Measurements from ENCODE around the gene TMEM108. TPM values are rescaled to one million over a fixed set of nuclear protein-coding genes. Genes with fewer than 3 reads are reported as not detected.

Gene TMEM108
- total and polyA plus RNA-seq, 11 donors = 0.14 to 2.8 (median 0.57) TPM

- TF ChIP-seq, protein P1, sequence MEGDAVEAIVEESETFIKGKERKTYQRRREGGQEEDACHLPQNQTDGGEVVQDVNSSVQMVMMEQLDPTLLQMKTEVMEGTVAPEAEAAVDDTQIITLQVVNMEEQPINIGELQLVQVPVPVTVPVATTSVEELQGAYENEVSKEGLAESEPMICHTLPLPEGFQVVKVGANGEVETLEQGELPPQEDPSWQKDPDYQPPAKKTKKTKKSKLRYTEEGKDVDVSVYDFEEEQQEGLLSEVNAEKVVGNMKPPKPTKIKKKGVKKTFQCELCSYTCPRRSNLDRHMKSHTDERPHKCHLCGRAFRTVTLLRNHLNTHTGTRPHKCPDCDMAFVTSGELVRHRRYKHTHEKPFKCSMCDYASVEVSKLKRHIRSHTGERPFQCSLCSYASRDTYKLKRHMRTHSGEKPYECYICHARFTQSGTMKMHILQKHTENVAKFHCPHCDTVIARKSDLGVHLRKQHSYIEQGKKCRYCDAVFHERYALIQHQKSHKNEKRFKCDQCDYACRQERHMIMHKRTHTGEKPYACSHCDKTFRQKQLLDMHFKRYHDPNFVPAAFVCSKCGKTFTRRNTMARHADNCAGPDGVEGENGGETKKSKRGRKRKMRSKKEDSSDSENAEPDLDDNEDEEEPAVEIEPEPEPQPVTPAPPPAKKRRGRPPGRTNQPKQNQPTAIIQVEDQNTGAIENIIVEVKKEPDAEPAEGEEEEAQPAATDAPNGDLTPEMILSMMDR (IDR thresholded peaks at IDR 0.05) = no peak
- DNase-seq (no peak), ATAC-seq (no peak)
- H3K36me3 ChIP-seq = no peaks in the 10 kb centered on the region
- WGBS, 4 donors = 85 to 95% (median 89%) methylated on average over 4 of the region's 4 CpGs
- H3K27ac ChIP-seq = no peak overlapping the region
- no peaks in the 10 kb centered on the region for H3K9me3 ChIP-seq
- intact Hi-C loops (cut with DNase I) = no loop called here
- H3K4me3 ChIP-seq = no peak overlapping the region
- H3K27me3 ChIP-seq = peaks cover 0 to 3% (median 0%) of the 10 kb centered on the region in 9 donors
- peaks cover 0 to 8% (median 0%) of the 10 kb centered on the region in 12 donors for H3K4me1 ChIP-seq
These were observed 349.1 kb downstream of the TMEM108 start for GRCh38 chr3:133387341-133387740.

- Histone ChIP-seq H3K4me3 (no peak overlapping the region), H3K4me1 (peaks cover 0 to 8% (median 0%) of the 10 kb centered on the region in 12 donors), H3K9me3 (no peaks in the 10 kb centered on the region), H3K27ac (no peak overlapping the region), H3K27me3 (peaks cover 0 to 3% (median 0%) of the 10 kb centered on the region in 9 donors), H3K36me3 (no peaks in the 10 kb centered on the region)
- 45 to 61% (median 58%) methylated on average over 3 to 4 of the region's 4 CpGs for WGBS, 4 donors
- intact Hi-C loops (cut with DNase I) = no loop called here
- no peak for ATAC-seq
- no peak for DNase-seq
- no peak for TF ChIP-seq POLR2A (IDR thresholded peaks at IDR 0.05)
- TF ChIP-seq, protein P1 (IDR thresholded peaks at IDR 0.05) = no peak
These were observed 350.7 kb downstream of the TMEM108 start for GRCh38 chr3:133388696-133389395.

DNA sequence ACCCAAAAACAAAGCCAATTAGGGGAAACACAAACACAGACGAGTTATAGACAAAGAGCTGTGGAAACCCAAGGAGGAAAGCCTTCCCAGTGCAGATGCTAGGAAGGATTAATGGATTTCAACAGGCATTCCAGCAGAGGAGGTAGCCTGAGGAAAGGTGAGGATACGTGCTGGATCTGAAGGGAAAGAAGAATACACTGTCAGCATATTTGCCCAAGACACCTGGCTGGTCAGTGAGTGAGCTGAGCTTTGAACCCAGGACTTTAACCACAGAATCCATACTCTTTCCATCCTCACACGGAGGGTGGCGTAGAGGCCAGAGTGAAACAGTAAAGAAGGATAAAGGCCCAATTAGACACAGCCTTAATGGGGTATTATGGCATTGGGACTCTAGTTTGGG, 352.5 kb downstream of the TMEM108 start:
- H3K27ac ChIP-seq = no peak overlapping the region
- TF ChIP-seq, protein P1 (IDR thresholded peaks at IDR 0.05) = no peak
- TF ChIP-seq POLR2A (IDR thresholded peaks at IDR 0.05) = no peak
- DNase-seq (no peak), ATAC-seq (no peak)
- no peak overlapping the region for H3K4me3 ChIP-seq
- intact Hi-C loops (cut with DNase I) = no loop called here
- no peaks in the 10 kb centered on the region for H3K9me3 ChIP-seq
- peaks cover 0 to 3% (median 0%) of the 10 kb centered on the region in 12 donors for H3K4me1 ChIP-seq
- peaks cover 0 to 2% (median 0%) of the 10 kb centered on the region in 9 donors for H3K27me3 ChIP-seq
- no peaks in the 10 kb centered on the region for H3K36me3 ChIP-seq
- WGBS, 4 donors = 84 to 93% (median 91%) methylated on average over 4 of the region's 4 CpGs

DNA sequence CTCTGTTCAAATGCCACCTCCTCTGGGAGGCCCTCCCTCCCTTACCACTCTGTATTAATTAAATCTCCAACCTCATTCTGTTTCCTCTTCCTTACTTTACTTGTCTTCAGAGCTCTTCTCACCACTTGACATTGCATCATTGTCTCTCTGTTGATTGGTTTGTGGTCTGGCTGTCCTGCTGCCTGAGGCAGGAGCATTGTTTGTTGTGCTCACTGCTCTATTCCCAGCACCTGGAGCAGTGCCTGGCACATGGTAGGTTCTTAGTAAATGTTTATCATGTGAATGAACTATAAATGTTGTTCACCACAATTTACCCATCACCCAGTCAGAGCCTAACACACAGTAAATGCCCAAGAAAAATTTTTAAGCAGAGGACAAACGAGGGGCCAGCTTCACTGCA, 355.0 kb downstream of the TMEM108 start:
- no peak for TF ChIP-seq POLR2A (IDR thresholded peaks at IDR 0.05)
- TF ChIP-seq, protein P1 (IDR thresholded peaks at IDR 0.05) = no peak
- H3K4me3 ChIP-seq = no peak overlapping the region
- no peaks in the 10 kb centered on the region for H3K27me3 ChIP-seq
- H3K36me3 ChIP-seq = no peaks in the 10 kb centered on the region
- no peaks in the 10 kb centered on the region for H3K9me3 ChIP-seq
- peaks cover 0 to 3% (median 0%) of the 10 kb centered on the region in 12 donors for H3K4me1 ChIP-seq
- intact Hi-C loops (cut with DNase I) = no loop called here
- WGBS, 4 donors = 74 to 93% (median 83%) methylated on average over 1 of the region's 1 CpG
- no peak overlapping the region for H3K27ac ChIP-seq
- DNase-seq (no peak), ATAC-seq (peak in 3 of 4 donors; percentile 9 to 49 (median 15))

Measured in heart left ventricle (tissue), 16 donors.